Keratinocyte (primary cell): ENCODE measurements around the gene FXYD2. TPM values are rescaled to one million over a fixed set of nuclear protein-coding genes. Genes with fewer than 3 reads are reported as not detected.

ENCODE experiments used
- DNase-seq: peaks from one replicate; pipeline ENCODE4 v3.0.0-alpha.2; 2011; ENCODE audit warnings: low read depth, missing footprints, low spot score
- FAIRE-seq: peaks from 2 replicates; lab custom pipeline; 2011; peaks lifted over from hg19 to GRCh38; lab: Jason Lieb, UNC
- H2AFZ ChIP-seq: 2 replicates; pipeline ENCODE4 v1.6.0; 2012; ENCODE audit warnings: low read length, control low read depth, inconsistent platforms; ENCODE audit not compliant: control insufficient read depth
- H3K27ac ChIP-seq: 2 replicates; pipeline ENCODE4 v1.5.1; 2011; ENCODE audit warnings: low read length; ENCODE audit not compliant: control insufficient read depth, insufficient read depth
- H3K27me3 ChIP-seq: 3 replicates; pipeline ENCODE4 v1.6.0; 2011; ENCODE audit warnings: low read length; ENCODE audit not compliant: control insufficient read depth, insufficient read depth; ENCODE audit errors: extremely low read depth
- H3K36me3 ChIP-seq, 2 experiments: 2 replicates in 1 of 2; 3 replicates in 1 of 2; pipeline ENCODE4 v1.5.1; 2011; ENCODE audit warnings: low read length in 2 of 2, mild to moderate bottlenecking in 1 of 2; ENCODE audit not compliant: control insufficient read depth in 2 of 2, insufficient read depth in 2 of 2; ENCODE audit errors: extremely low read depth in 1 of 2
- H3K4me1 ChIP-seq: 3 replicates; pipeline ENCODE4 v1.5.1; 2011; ENCODE audit warnings: low read length; ENCODE audit not compliant: control insufficient read depth, insufficient read depth; ENCODE audit errors: extremely low read depth
- H3K4me2 ChIP-seq: 3 replicates; pipeline ENCODE4 v1.6.0; 2011; ENCODE audit warnings: low read depth, low read length; ENCODE audit not compliant: control insufficient read depth, insufficient read depth; ENCODE audit errors: extremely low read depth
- H3K4me3 ChIP-seq, 3 experiments: fragments of 200-600 bp in 1 of 3; sonication (generic) in 1 of 3; 2 replicates in 2 of 3; 3 replicates in 1 of 3; pipeline ENCODE4 v1.5.1; 2011 to 2016; ENCODE audit warnings: low read length in 3 of 3, mild to moderate bottlenecking in 3 of 3, control low read depth in 2 of 3, inconsistent platforms in 1 of 3, low read depth in 1 of 3, mixed read lengths in 1 of 3, mixed run types in 1 of 3, moderate library complexity in 1 of 3; ENCODE audit not compliant: control insufficient read depth in 2 of 3, insufficient read depth in 2 of 3; ENCODE audit errors: extremely low read depth in 1 of 3
- H3K79me2 ChIP-seq: 2 replicates; pipeline ENCODE4 v1.6.0; 2012; ENCODE audit warnings: low read length; ENCODE audit not compliant: control insufficient read depth, insufficient read depth
- H3K9ac ChIP-seq: 3 replicates; pipeline ENCODE4 v1.6.0; 2011; ENCODE audit warnings: low read length; ENCODE audit not compliant: control insufficient read depth, insufficient read depth; ENCODE audit errors: extremely low read depth
- H3K9me1 ChIP-seq: 3 replicates; pipeline ENCODE4 v1.6.0; 2011; ENCODE audit warnings: low read length; ENCODE audit not compliant: control insufficient read depth, insufficient read depth; ENCODE audit errors: extremely low read depth
- H3K9me3 ChIP-seq: 2 replicates; pipeline ENCODE4 v1.5.1; 2012; ENCODE audit warnings: low read depth, low read length; ENCODE audit not compliant: control insufficient read depth
- H4K20me1 ChIP-seq: 3 replicates; pipeline ENCODE4 v1.6.0; 2011; ENCODE audit warnings: low read length; ENCODE audit not compliant: control insufficient read depth, insufficient read depth; ENCODE audit errors: extremely low read depth
- CTCF ChIP-seq, 3 experiments: IDR thresholded peaks in 1 of 3; conservative IDR thresholded peaks in 1 of 3; optimal IDR thresholded peaks in 1 of 3; 2 replicates in 2 of 3; 3 replicates in 1 of 3; pipeline versions ENCODE3 to v1.5.1; 2011; ENCODE audit warnings: low read length in 3 of 3, mild to moderate bottlenecking in 3 of 3, moderate library complexity in 2 of 3, control low read depth in 1 of 3, inconsistent platforms in 1 of 3; ENCODE audit not compliant: insufficient read depth in 2 of 3; ENCODE audit errors: extremely low read depth in 1 of 3
- EZH2 ChIP-seq: IDR thresholded peaks from one replicate; pipeline ENCODE4 v1.6.1; 2012; ENCODE audit warnings: inconsistent platforms, mild to moderate bottlenecking, low read length, moderate library complexity
- dilution Hi-C: fragments of 300-500 bp; cut with MboI; formaldehyde crosslinking; loops from one replicate; pipeline ENCODE4 v1.7.0; 2020; ENCODE audit warnings: low sequenced_read_pairs; ENCODE audit not compliant: extremely low pct_ligation_motif_present
- polyA plus RNA-seq, 5 experiments: library from polyadenylated mRNA; depleted of rRNA in 3 of 5; stranded (reverse) in 3 of 5; stranded (forward) in 1 of 5; unstranded in 1 of 5; fragments of >200 nt; gene quantifications; 1 replicate in 1 of 5; 2 replicates in 3 of 5; 3 replicates in 1 of 5; pipeline versions ENCODE4 v1.2.1 to v1.2.3, GENCODE V29; 2011 to 2012; ENCODE audit warnings: missing spikeins in 2 of 5, low read depth in 1 of 5, low replicate concordance in 1 of 5

The FXYD2 gene
- polyA plus RNA-seq, 1 donor (not counting 4 experiments of a cell fraction or from before 2014, with no cell fraction given): not detected

DNA sequence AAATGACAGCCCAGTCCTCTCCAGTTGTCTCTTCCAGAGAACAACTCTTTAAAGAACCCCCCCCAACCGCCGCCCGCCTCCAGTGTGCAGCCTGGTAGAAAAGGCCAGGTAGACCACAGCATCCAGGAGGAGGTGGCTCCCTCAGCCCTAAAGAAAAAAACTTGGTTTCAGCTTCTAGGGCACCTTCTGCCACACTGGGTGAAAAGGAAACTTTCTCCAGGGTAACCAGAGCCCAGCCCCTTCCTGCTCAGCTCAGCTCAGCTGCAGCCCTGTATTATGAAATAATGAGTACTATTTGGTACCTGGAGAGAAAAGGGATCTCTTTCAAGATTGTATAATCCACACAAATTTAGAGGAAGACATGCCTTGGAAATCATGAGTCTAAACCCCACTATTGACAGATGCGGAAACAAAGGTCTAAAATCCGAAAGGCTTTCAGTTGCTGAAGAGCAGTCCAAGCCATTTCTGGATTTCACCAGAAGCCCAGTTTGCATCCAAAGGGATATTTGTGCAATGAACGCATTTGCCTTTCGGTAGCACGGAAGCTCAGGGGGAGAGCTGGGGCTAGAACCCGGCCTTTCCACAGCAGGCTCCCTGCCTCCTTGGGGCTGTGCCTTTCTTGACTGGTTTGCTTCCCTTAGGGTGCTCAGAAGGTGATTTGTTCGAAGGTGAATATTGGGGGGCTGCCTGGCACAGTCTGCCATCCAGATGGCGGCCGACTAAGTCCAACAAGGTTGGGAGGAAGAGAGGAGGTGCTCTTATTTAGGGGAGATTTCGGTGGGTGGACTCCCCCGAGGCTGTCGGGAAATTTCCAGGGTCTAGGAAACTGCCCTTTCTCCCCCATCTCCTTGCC lies 48.7 kb upstream of the FXYD2 start:
- Histone ChIP-seq H2AFZ (no peak overlapping the region), H3K9me3 (no peaks in the 10 kb centered on the region), H3K4me2 (no peak overlapping the region), H3K9ac (no peak overlapping the region), H4K20me1 (no peaks in the 10 kb centered on the region), H3K36me3 (no peaks in the 10 kb centered on the region), H3K9me1 (no peaks in the 10 kb centered on the region), H3K4me3 (no peak overlapping the region), H3K27me3 (peaks cover 64% of the 10 kb centered on the region), H3K79me2 (no peaks in the 10 kb centered on the region), H3K4me1 (no peaks in the 10 kb centered on the region), H3K27ac (no peak overlapping the region)
- FAIRE-seq (no peak), DNase-seq (no peak)
- TF ChIP-seq EZH2 (no peak), CTCF (optimal IDR thresholded peaks at IDR 0.05 in 1 of 3, IDR thresholded peaks at IDR 0.05 in 1 of 3, conservative IDR thresholded peaks at IDR 0.05 in 1 of 3; ENCODE audit: extremely low read depth in 1 of 3, insufficient read depth in 2 of 3, low read length in 3 of 3) (no peak)
- dilution Hi-C loops: no loop called here

DNA sequence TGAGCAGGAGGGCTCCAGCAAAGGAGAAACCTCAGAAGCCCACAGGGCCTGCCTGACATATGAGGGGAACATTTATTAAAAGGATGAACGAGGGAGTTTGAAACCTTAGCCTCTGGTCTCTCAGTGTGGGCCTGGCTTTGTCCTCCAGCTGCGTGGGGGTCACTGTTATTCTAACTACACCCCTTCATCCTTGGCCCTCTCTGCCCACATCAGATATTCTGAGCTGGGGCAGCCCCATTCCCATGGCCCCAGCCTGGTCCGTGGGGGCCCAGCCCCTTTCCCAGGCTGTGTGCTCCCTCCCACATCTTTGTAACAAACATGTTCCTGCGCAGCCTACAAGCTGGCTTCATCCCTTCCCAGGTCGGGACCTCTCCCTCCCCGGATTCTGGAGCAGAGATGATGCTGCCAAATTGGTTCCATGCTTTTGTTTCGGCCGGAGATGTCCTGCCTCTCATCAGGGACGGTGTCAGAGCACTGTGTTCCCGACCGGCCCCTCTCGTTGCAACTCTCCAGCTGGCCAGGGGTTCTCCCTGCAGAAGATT lies 47.9 kb upstream of the FXYD2 start:
- Histone ChIP-seq H3K9ac (no peak overlapping the region), H3K4me1 (no peaks in the 10 kb centered on the region), H3K9me3 (no peaks in the 10 kb centered on the region), H3K9me1 (no peaks in the 10 kb centered on the region), H3K4me3 (no peak overlapping the region), H3K27ac (no peak overlapping the region), H3K27me3 (peaks cover 57% of the 10 kb centered on the region), H3K4me2 (no peak overlapping the region), H3K36me3 (no peaks in the 10 kb centered on the region), H4K20me1 (no peaks in the 10 kb centered on the region), H3K79me2 (no peaks in the 10 kb centered on the region), H2AFZ (no peak overlapping the region)
- dilution Hi-C loops: no loop called here
- no peak for FAIRE-seq
- TF ChIP-seq EZH2 (no peak), CTCF (optimal IDR thresholded peaks at IDR 0.05 in 1 of 3, IDR thresholded peaks at IDR 0.05 in 1 of 3, conservative IDR thresholded peaks at IDR 0.05 in 1 of 3; ENCODE audit: extremely low read depth in 1 of 3, insufficient read depth in 2 of 3, low read length in 3 of 3) (no peak)
- DNase-seq: no peak
